Panc1 (cell line): Measurements from ENCODE around the gene NCAM1. TPM values are rescaled to one million over a fixed set of nuclear protein-coding genes. Genes with fewer than 3 reads are reported as not detected.

Experiments used
- ATAC-seq: fragments of 200-7000 bp; cut with Tn5 transposase; 2 replicates; pipeline ENCODE4 v1.9.1; 2020; ENCODE audit warnings: mild to moderate bottlenecking, moderate library complexity
- BruUV-seq: library from RNA; stranded (reverse); fragments of 400-500 nt; replicated peaks from 2 replicates; lab custom pipeline; 2021; lab: Mats Ljungman, UMichigan
- CTCF ChIA-PET: fragments of 300-600 bp; sonication (Branson Sonifier 250); formaldehyde crosslinking; loops from one replicate; lab custom pipeline; 2022; ENCODE audit warnings: antibody characterized with exemption; lab: Charles Lee
- POLR2A ChIA-PET: fragments of 300-600 bp; sonication (Branson Sonifier 250); formaldehyde crosslinking; loops from one replicate; lab custom pipeline; 2022; ENCODE audit warnings: antibody characterized with exemption; lab: Charles Lee
- DNase-seq: peaks from one replicate; pipeline ENCODE4 v3.0.0-alpha.2; 2010; ENCODE audit warnings: low read depth, low spot score
- H3K27ac ChIP-seq: 2 replicates; pipeline ENCODE4 v1.5.1; 2011; ENCODE audit warnings: mild to moderate bottlenecking, low read length, inconsistent platforms
- H3K27me3 ChIP-seq: fragments of 200-500 bp; sonication (Bioruptor generic); 2 replicates; pipeline ENCODE4 v1.6.0; 2014; ENCODE audit warnings: low read length, inconsistent platforms; ENCODE audit not compliant: control insufficient read depth, insufficient read depth
- H3K36me3 ChIP-seq: fragments of 200-500 bp; sonication (Bioruptor generic); 2 replicates; pipeline ENCODE4 v1.5.1; 2014; ENCODE audit warnings: inconsistent platforms, mild to moderate bottlenecking, low read length, moderate library complexity; ENCODE audit not compliant: control insufficient read depth, insufficient read depth
- H3K4me1 ChIP-seq: 2 replicates; pipeline ENCODE4 v1.5.1; 2011; ENCODE audit warnings: inconsistent platforms, mild to moderate bottlenecking, low read length, moderate library complexity; ENCODE audit not compliant: control insufficient read depth, insufficient read depth
- H3K4me3 ChIP-seq, 2 experiments: 2 replicates each; pipeline ENCODE4 v1.5.1; 2011 to 2012; ENCODE audit warnings: low read depth in 2 of 2, low read length in 2 of 2, mild to moderate bottlenecking in 2 of 2, inconsistent platforms in 1 of 2, moderate library complexity in 1 of 2
- H3K9me3 ChIP-seq: fragments of 200-500 bp; sonication (Bioruptor generic); 2 replicates; pipeline ENCODE4 v1.5.1; 2014; ENCODE audit warnings: low read depth, mild to moderate bottlenecking, inconsistent platforms, low read length, moderate library complexity; ENCODE audit not compliant: control insufficient read depth, insufficient read depth
- POLR2AphosphoS5 ChIP-seq: IDR thresholded peaks from 2 replicates; pipeline ENCODE4 v1.6.1; 2012; ENCODE audit warnings: mild to moderate bottlenecking, low read depth, low read length, moderate library complexity
- SIN3A ChIP-seq: IDR thresholded peaks from 2 replicates; pipeline ENCODE4 v1.6.1; 2012; ENCODE audit warnings: low read depth, mild to moderate bottlenecking, low read length, moderate library complexity, borderline replicate concordance; ENCODE audit not compliant: insufficient read depth
- TCF7L2 ChIP-seq: IDR thresholded peaks from 2 replicates; pipeline ENCODE4 v1.6.1; 2011; ENCODE audit warnings: mild to moderate bottlenecking, low read depth, low read length, inconsistent platforms
- in situ Hi-C: cut with HindIII; loops from 2 replicates; pipeline ENCODE4 v1.10.0; 2016; ENCODE audit warnings: low sequenced_read_pairs, low pct_unique_long_range_greater_than_20kb
- intact Hi-C: fragments of 100-400 bp; cut with micrococcal nuclease; formaldehyde crosslinking; loops from one replicate; pipeline ENCODE4 v1.10.0; 2022; ENCODE audit not compliant: unreplicated experiment
- total RNA-seq: library from RNA; stranded (reverse); gene quantifications from one replicate; pipeline ENCODE4 v1.2.1, GENCODE V29; 2021; ENCODE audit not compliant: unreplicated experiment
- TF ChIP-seq, protein P1 (sequence below): fragments of 450-650 bp; IDR thresholded peaks from 2 replicates; pipeline ENCODE4 v1.5.1; 2017; ENCODE audit warnings: mild to moderate bottlenecking
- TF ChIP-seq, protein P2 (sequence below), 2 experiments: IDR thresholded peaks; 2 replicates each; pipeline ENCODE4 v1.6.1; 2011 to 2012; ENCODE audit warnings: low read depth in 2 of 2, control low read depth in 1 of 2, low read length in 1 of 2, mild to moderate bottlenecking in 1 of 2, moderate library complexity in 1 of 2; ENCODE audit not compliant: insufficient read depth in 1 of 2

Gene NCAM1
- total RNA-seq, 1 experiment from 2014 or later, result 0.18 TPM

DNA sequence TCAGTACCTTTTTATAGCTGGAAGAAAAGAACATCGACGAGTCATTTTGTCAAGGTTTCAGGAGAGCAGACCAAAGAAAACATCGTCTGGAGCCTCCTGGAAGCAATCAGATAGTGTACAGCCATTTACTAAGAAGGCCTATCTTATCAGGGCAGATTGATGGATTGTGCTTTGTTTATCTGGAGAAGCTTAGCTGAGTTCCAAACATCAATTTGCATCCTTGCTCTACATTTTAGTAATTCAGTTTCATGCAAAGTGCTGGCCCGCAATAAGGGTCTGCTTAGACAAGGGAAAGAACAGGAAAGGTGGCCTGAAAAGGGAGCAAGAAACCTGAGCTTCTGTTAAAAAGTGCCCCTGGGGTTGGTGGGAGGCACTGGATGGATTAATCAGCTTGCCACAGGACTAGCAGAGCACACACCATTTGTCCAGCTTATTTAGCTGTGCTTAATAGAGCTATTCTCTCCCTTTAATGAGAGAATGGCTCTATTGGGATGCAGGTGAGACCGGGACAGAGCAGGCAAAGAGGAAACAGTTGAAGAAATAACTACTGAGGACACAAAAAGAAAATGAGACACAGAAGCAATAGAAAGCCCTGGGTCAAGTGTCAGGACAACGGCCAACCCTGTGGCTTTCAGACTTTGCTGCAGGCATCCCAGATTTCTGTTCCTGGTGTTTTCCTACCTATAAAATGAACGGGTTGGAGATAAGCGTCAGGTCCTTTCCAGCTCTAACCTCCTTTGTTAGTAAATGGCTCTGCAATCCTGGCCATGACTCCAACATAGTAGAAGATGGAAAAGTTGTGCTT lies 231.1 kb downstream of the NCAM1 start:
- H3K4me1 ChIP-seq, result no peaks in the 10 kb centered on the region
- no peak overlapping the region for H3K27ac ChIP-seq
- ATAC-seq (no peak), DNase-seq (no peak)
- no peak overlapping the region for H3K4me3 ChIP-seq
- H3K9me3 ChIP-seq, result no peaks in the 10 kb centered on the region
- in situ Hi-C loops, result no loop called here
- TF ChIP-seq, protein P1, sequence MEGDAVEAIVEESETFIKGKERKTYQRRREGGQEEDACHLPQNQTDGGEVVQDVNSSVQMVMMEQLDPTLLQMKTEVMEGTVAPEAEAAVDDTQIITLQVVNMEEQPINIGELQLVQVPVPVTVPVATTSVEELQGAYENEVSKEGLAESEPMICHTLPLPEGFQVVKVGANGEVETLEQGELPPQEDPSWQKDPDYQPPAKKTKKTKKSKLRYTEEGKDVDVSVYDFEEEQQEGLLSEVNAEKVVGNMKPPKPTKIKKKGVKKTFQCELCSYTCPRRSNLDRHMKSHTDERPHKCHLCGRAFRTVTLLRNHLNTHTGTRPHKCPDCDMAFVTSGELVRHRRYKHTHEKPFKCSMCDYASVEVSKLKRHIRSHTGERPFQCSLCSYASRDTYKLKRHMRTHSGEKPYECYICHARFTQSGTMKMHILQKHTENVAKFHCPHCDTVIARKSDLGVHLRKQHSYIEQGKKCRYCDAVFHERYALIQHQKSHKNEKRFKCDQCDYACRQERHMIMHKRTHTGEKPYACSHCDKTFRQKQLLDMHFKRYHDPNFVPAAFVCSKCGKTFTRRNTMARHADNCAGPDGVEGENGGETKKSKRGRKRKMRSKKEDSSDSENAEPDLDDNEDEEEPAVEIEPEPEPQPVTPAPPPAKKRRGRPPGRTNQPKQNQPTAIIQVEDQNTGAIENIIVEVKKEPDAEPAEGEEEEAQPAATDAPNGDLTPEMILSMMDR, result no peak
- TF ChIP-seq POLR2AphosphoS5 (no peak), SIN3A (no peak), TCF7L2 (no peak)
- H3K36me3 ChIP-seq, result no peaks in the 10 kb centered on the region
- no TSS peak for BruUV-seq
- H3K27me3 ChIP-seq, result peaks cover 5% of the 10 kb centered on the region; the same call in 1 of the 2 replicates
- ChIA-PET CTCF (interaction anchor here (0.6 kb wide), 1 partner anchor 854 kb away, joined by 4 read pairs; no protein-coding TSS in a partner anchor), POLR2A (no interaction called here)
- intact Hi-C loops, result no loop called here

DNA sequence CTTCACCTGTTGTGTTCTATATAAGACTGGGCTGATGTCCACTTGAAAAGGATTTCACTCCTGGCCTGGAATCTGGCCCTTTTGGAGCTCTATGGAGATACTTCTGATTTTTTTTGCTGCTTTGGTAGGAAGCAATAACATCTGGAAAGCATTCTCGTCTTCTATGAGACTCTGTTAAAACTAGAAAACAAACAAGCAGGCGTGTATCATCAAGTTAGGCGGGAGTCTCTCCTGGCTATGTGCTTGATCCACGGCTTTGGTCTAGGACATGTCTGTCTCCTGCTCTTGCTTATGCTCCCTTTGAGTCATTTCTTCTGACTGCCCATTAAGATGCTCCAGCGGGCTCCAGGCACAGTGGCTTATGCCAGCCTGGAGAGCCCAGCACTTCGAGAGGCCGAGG lies 231.8 kb downstream of the NCAM1 start:
- DNase-seq, result no peak
- Histone ChIP-seq H3K36me3 (no peaks in the 10 kb centered on the region), H3K9me3 (no peaks in the 10 kb centered on the region), H3K27ac (no peak overlapping the region), H3K27me3 (peaks cover 5% of the 10 kb centered on the region), H3K4me3 (no peak overlapping the region), H3K4me1 (no peaks in the 10 kb centered on the region)
- ATAC-seq, result no peak
- POLR2A ChIA-PET, result no interaction called here
- CTCF ChIA-PET, result no interaction called here
- no peak for TF ChIP-seq POLR2AphosphoS5
- TF ChIP-seq TCF7L2, result no peak
- no peak for TF ChIP-seq SIN3A
- in situ Hi-C loops, result no loop called here
- no TSS peak for BruUV-seq
- intact Hi-C loops, result no loop called here

DNA sequence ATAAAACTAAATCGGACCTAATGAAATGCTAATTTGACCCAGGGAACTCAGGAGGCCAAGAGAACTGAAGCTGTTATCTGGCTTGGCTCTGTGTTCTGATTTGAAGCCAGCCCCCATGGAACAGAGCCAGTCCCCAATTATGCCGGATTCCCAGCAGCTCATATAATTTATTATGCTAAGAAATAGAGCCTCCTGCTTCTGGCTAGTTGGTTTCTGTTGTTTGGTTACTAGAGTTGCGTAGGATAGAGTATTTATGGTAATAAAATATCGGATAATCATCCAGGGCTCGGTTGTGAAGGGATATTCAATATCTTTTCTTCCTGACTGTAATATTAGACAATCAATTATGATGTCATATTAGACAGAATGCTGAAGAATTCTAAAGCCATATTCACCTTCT lies 232.7 kb downstream of the NCAM1 start:
- H3K27me3 ChIP-seq, result peaks cover 3% of the 10 kb centered on the region
- no TSS peak for BruUV-seq
- no peak overlapping the region for H3K27ac ChIP-seq

More for the DNA sequence above, 232.7 kb downstream of the NCAM1 start:
- TF ChIP-seq TCF7L2 (no peak), SIN3A (no peak), POLR2AphosphoS5 (no peak)
- TF ChIP-seq, protein P1, result no peak
- TF ChIP-seq, protein P2, sequence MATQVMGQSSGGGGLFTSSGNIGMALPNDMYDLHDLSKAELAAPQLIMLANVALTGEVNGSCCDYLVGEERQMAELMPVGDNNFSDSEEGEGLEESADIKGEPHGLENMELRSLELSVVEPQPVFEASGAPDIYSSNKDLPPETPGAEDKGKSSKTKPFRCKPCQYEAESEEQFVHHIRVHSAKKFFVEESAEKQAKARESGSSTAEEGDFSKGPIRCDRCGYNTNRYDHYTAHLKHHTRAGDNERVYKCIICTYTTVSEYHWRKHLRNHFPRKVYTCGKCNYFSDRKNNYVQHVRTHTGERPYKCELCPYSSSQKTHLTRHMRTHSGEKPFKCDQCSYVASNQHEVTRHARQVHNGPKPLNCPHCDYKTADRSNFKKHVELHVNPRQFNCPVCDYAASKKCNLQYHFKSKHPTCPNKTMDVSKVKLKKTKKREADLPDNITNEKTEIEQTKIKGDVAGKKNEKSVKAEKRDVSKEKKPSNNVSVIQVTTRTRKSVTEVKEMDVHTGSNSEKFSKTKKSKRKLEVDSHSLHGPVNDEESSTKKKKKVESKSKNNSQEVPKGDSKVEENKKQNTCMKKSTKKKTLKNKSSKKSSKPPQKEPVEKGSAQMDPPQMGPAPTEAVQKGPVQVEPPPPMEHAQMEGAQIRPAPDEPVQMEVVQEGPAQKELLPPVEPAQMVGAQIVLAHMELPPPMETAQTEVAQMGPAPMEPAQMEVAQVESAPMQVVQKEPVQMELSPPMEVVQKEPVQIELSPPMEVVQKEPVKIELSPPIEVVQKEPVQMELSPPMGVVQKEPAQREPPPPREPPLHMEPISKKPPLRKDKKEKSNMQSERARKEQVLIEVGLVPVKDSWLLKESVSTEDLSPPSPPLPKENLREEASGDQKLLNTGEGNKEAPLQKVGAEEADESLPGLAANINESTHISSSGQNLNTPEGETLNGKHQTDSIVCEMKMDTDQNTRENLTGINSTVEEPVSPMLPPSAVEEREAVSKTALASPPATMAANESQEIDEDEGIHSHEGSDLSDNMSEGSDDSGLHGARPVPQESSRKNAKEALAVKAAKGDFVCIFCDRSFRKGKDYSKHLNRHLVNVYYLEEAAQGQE (IDR thresholded peaks at IDR 0.05; ENCODE audit: insufficient read depth in 1 of 2, low read depth in 2 of 2, low read length in 1 of 2), result no peak
- intact Hi-C loops, result no loop called here
- Histone ChIP-seq H3K4me3 (no peak overlapping the region), H3K4me1 (no peaks in the 10 kb centered on the region), H3K36me3 (no peaks in the 10 kb centered on the region), H3K9me3 (no peaks in the 10 kb centered on the region)
- DNase-seq (no peak), ATAC-seq (no peak)
- in situ Hi-C loops, result no loop called here
- ChIA-PET POLR2A (no interaction called here), CTCF (no interaction called here)
